ENCODE results near the gene AKR1B15. TPM values are rescaled to one million over a fixed set of nuclear protein-coding genes. Genes with fewer than 3 reads are reported as not detected.

AKR1B15 gene
- polyA plus RNA-seq, 1 donor (not counting 4 experiments of a cell fraction or from before 2014, with no cell fraction given) = 0.28 TPM

DNA sequence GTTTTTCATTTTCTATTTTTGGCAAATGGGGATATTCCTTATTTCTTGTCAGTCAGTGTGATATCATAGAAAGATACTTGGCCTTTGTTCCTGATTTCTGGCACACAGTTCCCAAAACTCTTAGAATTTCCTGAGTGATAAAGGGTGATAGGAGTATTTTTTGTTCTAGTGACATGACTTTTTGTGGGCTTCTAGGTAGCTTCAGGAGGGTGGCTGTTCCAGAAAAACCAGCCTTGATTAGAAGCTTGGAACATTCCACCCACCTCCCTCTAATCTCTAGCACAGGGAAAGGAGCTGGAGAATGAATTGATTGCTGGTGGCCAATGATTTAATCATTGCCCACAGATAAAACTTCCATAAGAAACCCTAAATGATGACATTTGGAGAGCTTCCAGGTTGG is 80.5 kb downstream of the AKR1B15 start:
- Histone ChIP-seq H3K9me3 (ENCODE audit: control insufficient read depth, low read depth, low read length) (no peaks in the 10 kb centered on the region), H3K4me3 (ENCODE audit: control insufficient read depth in 2 of 3, extremely low read depth in 1 of 3, insufficient read depth in 2 of 3, low read depth in 1 of 3, low read length in 3 of 3) (no peak overlapping the region), H2AFZ (ENCODE audit: control insufficient read depth, low read length) (no peak overlapping the region), H3K4me1 (ENCODE audit: control insufficient read depth, extremely low read depth, insufficient read depth, low read length) (peaks cover 3% of the 10 kb centered on the region), H3K4me2 (ENCODE audit: control insufficient read depth, extremely low read depth, insufficient read depth, low read depth, low read length) (no peak overlapping the region), H3K79me2 (ENCODE audit: control insufficient read depth, insufficient read depth, low read length) (no peaks in the 10 kb centered on the region), H3K9me1 (ENCODE audit: control insufficient read depth, extremely low read depth, insufficient read depth, low read length) (no peaks in the 10 kb centered on the region), H3K27me3 (ENCODE audit: control insufficient read depth, extremely low read depth, insufficient read depth, low read length) (no peaks in the 10 kb centered on the region), H3K9ac (ENCODE audit: control insufficient read depth, extremely low read depth, insufficient read depth, low read length) (no peak overlapping the region), H3K27ac (ENCODE audit: control insufficient read depth, insufficient read depth, low read length) (no peak overlapping the region), H3K36me3 (ENCODE audit: control insufficient read depth in 2 of 2, extremely low read depth in 1 of 2, insufficient read depth in 2 of 2, low read length in 2 of 2) (no peaks in the 10 kb centered on the region), H4K20me1 (ENCODE audit: control insufficient read depth, extremely low read depth, insufficient read depth, low read length) (no peaks in the 10 kb centered on the region)
- FAIRE-seq (no peak), DNase-seq (ENCODE audit: low read depth, low spot score) (no peak)
- dilution Hi-C loops (cut with MboI; ENCODE audit: extremely low pct_ligation_motif_present, low sequenced_read_pairs) = no loop called here
- TF ChIP-seq, protein P1, sequence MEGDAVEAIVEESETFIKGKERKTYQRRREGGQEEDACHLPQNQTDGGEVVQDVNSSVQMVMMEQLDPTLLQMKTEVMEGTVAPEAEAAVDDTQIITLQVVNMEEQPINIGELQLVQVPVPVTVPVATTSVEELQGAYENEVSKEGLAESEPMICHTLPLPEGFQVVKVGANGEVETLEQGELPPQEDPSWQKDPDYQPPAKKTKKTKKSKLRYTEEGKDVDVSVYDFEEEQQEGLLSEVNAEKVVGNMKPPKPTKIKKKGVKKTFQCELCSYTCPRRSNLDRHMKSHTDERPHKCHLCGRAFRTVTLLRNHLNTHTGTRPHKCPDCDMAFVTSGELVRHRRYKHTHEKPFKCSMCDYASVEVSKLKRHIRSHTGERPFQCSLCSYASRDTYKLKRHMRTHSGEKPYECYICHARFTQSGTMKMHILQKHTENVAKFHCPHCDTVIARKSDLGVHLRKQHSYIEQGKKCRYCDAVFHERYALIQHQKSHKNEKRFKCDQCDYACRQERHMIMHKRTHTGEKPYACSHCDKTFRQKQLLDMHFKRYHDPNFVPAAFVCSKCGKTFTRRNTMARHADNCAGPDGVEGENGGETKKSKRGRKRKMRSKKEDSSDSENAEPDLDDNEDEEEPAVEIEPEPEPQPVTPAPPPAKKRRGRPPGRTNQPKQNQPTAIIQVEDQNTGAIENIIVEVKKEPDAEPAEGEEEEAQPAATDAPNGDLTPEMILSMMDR (optimal IDR thresholded peaks at IDR 0.05 in 1 of 3, IDR thresholded peaks at IDR 0.05 in 1 of 3, conservative IDR thresholded peaks at IDR 0.05 in 1 of 3; ENCODE audit: extremely low read depth in 1 of 3, insufficient read depth in 2 of 3, low read length in 3 of 3) = no peak
- no peak for TF ChIP-seq EZH2 (IDR thresholded peaks at IDR 0.05; ENCODE audit: low read length)

Other genes starting within 250 kb of the AKR1B15 start
- gene SLC35B4, start 232.2 kb upstream of the AKR1B15 start, polyA plus RNA-seq = 12.1 to 18.6 TPM (median 16.0 TPM) in 3 replicates
- gene AKR1B1, start 90.0 kb upstream of the AKR1B15 start, polyA plus RNA-seq = 139 to 153 TPM (median 148 TPM) in 3 replicates
- gene AKR1B10, start 21.5 kb upstream of the AKR1B15 start, polyA plus RNA-seq = 2.7 to 22.5 TPM (median 13.2 TPM) in 3 replicates
- gene BPGM, start 97.7 kb downstream of the AKR1B15 start, polyA plus RNA-seq = 31.2 to 34.2 TPM (median 32.8 TPM) in 3 replicates
- 169 to 229 TPM (median 198 TPM) in 3 replicates for gene CALD1, start 230.5 kb downstream of the AKR1B15 start, polyA plus RNA-seq

Data from keratinocyte (primary cell).